Sigmoid colon (tissue), 4 donors: ENCODE results near the gene ATF5.
"Not testable (repeated sequence)": the region's sequence is repeated elsewhere in the genome, so short reads cannot be mapped to it uniquely, and the experiment has no call there.

ENCODE experiments used
- CTCF ChIP-seq, 4 experiments: fragments of 450-650 bp in 3 of 4; fragments of 200-600 bp in 1 of 4; IDR thresholded peaks; one replicate each; pipeline ENCODE4 v1.5.1; 2016 to 2019; ENCODE audit warnings: antibody characterized with exemption in 4 of 4, mild to moderate bottlenecking in 3 of 4, moderate library complexity in 2 of 4
- EP300 ChIP-seq, 4 donors: sonication (generic); formaldehyde crosslinking; IDR thresholded peaks; one replicate each; pipeline ENCODE4 v1.6.1; 2017; ENCODE audit warnings: antibody characterized with exemption in 4 of 4
- POLR2A ChIP-seq, 2 donors: fragments of 450-650 bp; IDR thresholded peaks; one replicate each; pipeline ENCODE4 v1.6.1; 2016; ENCODE audit warnings: antibody characterized with exemption in 2 of 2, mild to moderate bottlenecking in 2 of 2, moderate library complexity in 2 of 2

GRCh38 chr19:49958144-49958543 is 29.1 kb downstream of the ATF5 start:
- not testable (repeated sequence) for TF ChIP-seq CTCF, POLR2A, EP300 (IDR thresholded peaks at IDR 0.05)
